Amniotic epithelial cell (primary cell): ENCODE data around the gene HS6ST3.

Experiments used
- DNase-seq: peaks from one replicate; pipeline ENCODE4 v3.0.0-alpha.2; 2010; ENCODE audit warnings: low read depth

Gene HS6ST3

DNA sequence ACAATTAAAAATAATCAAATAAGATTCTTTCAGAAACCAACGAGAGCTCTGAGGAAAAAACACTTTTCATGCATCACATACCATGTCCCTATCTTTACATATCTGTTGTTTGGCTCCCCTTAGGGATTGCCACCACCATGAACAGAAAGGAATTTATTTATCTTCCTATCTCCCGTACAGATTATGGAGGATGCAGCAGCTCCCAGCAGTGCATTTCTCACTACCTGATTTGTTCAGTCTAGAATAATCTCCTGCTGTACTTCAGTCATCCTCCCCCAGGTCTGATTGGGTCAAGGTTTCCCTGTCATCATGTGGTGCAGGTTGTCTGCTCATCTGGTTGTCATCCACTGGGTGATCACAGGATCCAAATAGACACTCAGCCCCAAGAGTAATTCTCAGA is 453.1 kb downstream of the HS6ST3 start:
- no peak for DNase-seq

DNA sequence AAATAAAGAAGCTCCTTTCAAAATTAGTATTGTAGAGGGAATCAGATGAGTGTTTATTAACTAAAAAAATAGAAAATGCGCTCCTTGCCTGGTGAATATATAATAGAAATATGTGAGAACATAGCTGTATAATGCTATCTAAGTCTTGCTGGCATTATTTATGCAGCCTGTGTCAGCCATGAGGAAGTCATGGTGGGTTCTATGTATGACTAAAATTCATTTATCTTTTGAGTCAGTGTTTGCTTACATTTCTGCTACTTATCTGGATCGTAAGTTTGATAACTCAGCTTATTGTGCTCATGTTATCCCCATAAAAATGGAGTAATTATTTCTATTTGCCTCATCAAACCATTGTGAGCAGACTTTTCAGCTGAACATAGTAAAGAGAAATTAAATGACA is 455.1 kb downstream of the HS6ST3 start:
- peak; percentile 93 for DNase-seq

GRCh38 chr13:96546463-96546862 is 456.6 kb downstream of the HS6ST3 start:
- DNase-seq, result no peak

- peak; percentile 50 for DNase-seq
These were observed 461.6 kb downstream of the HS6ST3 start for GRCh38 chr13:96551546-96551945.

DNA sequence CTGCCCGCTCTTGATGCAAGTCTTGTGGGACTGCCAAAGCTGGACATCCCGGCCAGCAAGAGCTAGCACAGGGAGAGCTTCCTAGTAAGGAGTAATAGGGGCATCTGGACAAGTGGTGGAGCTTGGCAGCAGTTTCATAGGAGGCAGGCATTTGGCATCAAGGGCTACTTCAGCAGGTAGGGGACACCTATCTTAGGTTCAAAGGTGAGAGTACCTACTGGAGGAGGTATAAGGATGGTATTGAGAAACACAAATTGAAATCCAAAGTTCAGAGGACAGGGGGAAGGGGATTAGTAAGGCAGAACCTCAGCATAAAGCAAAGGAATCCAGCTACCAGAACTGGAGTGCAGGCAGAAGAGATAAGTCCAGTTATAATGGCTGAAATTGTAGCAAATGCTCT is 462.7 kb downstream of the HS6ST3 start:
- DNase-seq, result no peak

DNA sequence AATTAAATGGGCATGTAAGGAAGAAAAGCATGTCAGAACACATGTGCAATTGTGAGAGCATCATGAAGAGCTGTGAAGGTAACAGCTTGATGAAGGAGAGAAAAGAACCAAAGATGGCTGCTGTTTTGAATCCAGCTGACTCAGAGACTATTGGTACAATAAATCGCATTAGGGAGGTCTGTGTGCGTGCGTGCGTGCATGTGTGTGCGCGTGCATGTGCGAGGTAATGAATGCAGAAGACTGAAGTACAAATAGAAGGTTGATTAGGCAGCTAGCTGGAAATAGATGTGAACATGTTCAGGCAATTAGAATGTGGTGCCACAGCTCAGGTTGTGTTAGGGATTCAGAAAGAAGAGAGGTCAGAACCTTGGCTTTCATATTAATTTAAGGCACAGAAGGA is 463.9 kb downstream of the HS6ST3 start:
- DNase-seq, result no peak

- no peak for DNase-seq
These were observed 483.7 kb downstream of the HS6ST3 start for GRCh38 chr13:96573563-96573962.

GRCh38 chr13:96575423-96576320 is 485.8 kb downstream of the HS6ST3 start:
- DNase-seq, result peak; percentile 69

DNA sequence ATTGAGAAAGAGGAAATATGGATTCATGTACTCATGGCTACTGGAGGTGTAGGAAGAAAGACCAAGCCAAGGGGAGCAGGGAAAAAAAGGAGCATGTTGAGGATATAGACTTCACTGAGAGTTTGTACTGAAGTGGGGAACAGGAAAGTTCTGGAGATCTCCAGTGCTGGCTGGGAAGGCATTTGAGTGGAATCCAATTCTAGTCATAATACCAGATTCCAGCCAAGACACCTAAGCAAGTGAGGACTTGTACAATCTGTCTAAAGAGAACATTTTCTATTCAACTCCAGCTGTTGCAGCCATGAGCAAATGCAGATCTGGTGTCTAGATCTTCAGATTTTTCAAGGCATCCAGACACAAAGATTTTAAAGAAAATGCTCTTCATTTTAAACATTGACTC is 491.8 kb downstream of the HS6ST3 start:
- DNase-seq, result no peak

DNA sequence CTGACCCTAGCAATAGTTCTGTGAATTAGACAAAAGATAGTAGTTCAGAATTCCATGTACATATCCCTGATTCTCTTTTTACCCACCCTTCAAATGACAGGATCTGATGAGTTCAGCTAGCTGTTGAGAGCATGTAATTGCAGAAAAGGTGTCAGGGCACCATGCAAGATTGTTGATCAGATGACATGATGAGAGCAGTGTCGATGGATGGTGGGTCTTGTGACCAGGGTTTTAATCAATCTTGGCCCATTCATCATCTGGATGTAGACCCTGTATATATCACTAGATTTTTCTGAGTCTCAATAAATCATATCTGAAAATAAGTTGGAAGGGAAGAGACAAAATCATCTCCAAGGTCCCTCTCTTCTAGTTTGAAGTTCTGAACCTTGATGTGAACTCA is 525.3 kb downstream of the HS6ST3 start:
- no peak for DNase-seq

DNA sequence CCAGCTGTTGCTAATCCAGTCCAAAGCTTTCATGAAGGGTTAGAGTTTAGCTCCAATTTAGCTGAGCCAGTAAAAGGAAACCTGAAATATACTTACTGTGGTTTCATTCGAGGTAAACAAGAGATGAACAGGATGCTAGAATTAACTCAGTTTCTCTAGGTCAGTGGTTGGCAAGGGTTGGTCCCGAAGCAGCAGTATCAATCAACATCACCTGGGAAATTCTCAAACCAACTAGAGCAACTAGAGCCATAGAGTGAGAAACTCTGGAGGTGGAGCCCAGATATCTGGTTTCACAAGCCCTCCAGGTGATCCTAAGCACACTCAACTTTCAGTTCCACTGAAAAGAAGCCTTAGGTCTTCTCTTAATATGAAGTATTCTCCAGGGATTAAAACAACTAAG is 527.6 kb downstream of the HS6ST3 start:
- DNase-seq, result no peak

DNA sequence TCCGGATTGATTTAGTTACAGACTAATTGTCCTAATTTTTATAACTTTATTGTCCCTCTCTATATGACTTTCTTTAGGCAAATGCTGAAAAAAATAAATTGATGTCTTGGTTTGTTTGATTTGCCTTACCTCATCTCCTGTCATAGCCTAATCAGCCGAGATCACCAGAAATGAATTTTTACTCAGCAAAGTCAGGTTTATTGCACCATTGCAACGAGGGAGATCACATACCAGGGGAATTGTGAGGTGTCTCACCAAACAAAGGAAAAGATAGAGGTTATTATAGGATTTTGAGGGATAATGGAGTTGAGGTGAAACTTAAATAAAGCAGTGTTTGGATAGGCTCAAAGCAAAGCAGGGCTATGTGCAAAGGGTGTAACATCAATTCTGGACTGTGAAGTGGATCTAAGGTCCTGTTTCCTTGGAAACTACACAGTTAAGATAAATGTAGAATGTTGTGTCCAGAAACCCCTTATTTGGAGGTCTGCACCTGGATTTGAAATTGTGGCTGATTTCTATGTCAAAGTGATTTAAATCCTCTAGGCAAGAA is 531.8 kb downstream of the HS6ST3 start:
- DNase-seq, result peak; percentile 39

DNA sequence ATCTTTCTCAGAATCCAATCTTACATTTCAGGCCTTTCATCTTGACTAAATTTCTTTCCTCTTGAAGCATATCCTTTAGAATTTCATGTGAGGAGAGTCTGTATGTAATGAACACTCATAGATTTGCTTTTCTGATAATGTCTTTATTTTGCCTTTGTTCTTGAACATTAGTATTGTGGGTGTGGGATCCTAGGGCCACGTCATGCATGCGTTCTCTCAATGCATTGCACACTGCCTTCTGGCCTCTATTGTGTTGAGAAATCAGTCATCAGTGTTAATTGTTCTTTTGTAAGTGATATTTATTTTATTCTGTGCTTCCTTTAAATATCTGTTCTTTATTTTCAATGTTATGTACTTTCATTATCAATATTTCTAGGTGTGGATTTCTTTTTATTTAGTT is 539.4 kb downstream of the HS6ST3 start:
- no peak for DNase-seq

- peak; percentile 64 for DNase-seq
These were observed 542.8 kb downstream of the HS6ST3 start for GRCh38 chr13:96632536-96633320.

GRCh38 chr13:96636001-96636709 is 546.2 kb downstream of the HS6ST3 start:
- DNase-seq, result peak; percentile 56

DNA sequence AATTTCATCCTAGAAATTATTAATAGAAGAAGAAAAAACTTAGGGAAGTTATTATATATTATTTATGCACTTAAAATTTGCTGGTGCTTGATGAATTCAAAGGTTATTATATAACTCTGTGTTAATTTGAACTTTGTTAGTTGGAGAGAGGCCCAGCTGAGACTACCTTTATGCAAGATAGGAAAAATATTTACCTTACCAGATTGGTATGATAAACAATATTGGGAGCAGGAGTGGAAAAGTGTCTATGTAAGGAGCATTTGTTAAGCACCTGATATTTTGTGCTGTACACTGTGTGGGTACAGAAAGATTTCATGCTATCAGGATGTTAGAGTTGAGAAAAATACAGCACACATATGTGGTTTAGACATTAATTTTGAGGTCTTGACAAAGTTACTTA is 547.1 kb downstream of the HS6ST3 start:
- no peak for DNase-seq

DNA sequence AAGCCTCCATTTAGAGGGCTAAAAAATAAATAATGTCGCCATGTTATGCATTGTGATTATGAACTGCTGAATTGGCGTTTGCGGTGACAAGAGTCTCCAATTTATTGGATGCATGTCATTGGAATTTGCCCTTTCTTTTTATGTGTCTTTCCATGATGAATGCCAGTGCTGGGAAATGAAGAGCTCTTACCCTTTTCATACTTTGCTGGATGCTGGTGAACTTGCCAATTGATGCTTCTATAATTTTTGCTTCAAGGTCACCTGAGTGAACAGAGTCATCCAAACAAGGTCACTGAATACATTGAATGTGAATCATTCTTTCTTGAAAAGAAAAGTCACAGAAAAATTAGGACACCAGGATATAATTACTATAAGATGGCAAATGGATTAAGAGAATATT is 556.2 kb downstream of the HS6ST3 start:
- DNase-seq, result no peak

DNA sequence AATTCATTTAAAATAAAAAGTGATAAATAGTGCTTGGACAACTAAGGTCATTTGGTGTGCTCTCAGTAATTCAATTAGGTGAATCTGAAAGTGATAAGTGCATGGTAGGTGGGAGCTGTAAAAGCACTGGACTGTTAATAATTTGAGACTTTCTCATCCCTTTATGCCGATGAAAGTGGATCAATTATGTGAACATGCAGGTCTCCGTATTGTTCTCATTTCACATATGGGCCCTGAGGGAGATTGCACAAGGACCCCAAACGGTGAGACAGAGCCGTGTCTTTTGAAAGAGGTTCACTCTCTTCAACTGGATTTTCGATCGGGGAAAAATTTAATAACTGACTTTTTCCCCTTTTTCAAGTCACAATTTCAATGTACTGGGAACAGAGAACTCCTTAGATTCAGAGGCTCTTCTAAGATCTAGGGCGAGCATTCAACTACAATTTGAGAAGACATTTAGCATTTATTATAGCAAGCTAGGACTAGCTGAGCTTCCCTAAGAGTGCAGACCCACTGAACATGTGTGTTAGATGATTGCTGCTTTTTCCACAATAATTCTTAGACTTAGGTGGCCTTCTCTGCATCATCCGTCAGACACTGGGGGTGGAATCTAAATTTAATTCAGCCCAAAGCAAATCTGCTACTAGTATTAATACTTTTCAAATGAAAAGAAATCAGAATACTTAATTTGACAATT is 556.8 kb downstream of the HS6ST3 start:
- no peak for DNase-seq

GRCh38 chr13:96650301-96650886 is 560.5 kb downstream of the HS6ST3 start:
- peak; percentile 99 for DNase-seq

GRCh38 chr13:96651598-96651997 is 561.7 kb downstream of the HS6ST3 start:
- no peak for DNase-seq

GRCh38 chr13:96652506-96652905 is 562.6 kb downstream of the HS6ST3 start:
- DNase-seq, result peak; percentile 64
